Epithelial cell of proximal tubule (primary cell): ENCODE results near the gene ZNF396. TPM values are rescaled to one million over a fixed set of nuclear protein-coding genes. Genes with fewer than 3 reads are reported as not detected.
A peak's percentile ranks its signal among the peaks of the same experiment; 100 is the strongest.

Experiments used
- DNase-seq: peaks from one replicate; pipeline ENCODE4 v3.0.0-alpha.2; 2011; ENCODE audit warnings: low read depth
- H3K4me3 ChIP-seq: 2 replicates; pipeline ENCODE4 v1.5.1; 2011; ENCODE audit warnings: low read depth, mild to moderate bottlenecking, low read length
- CTCF ChIP-seq: conservative IDR thresholded peaks from 2 replicates; pipeline ENCODE4 v1.5.1; 2012; ENCODE audit warnings: low read depth, mild to moderate bottlenecking, low read length
- total RNA-seq: library from RNA; depleted of rRNA; stranded (reverse); fragments of >200 nt; gene quantifications from 2 replicates; pipeline ENCODE4 v1.2.3, GENCODE V29; 2015

The ZNF396 gene
- total RNA-seq, 1 donor from 2014 or later: 0.29 TPM

- DNase-seq: no peak
- no peak overlapping the region for H3K4me3 ChIP-seq
- TF ChIP-seq CTCF: no peak
Measured at GRCh38 chr18:35352778-35353177, 24.4 kb downstream of the ZNF396 start.

- DNase-seq: no peak
- no peak for TF ChIP-seq CTCF
- H3K4me3 ChIP-seq: no peak overlapping the region
Measured at GRCh38 chr18:35352283-35352682, 24.9 kb downstream of the ZNF396 start.

- H3K4me3 ChIP-seq: no peak overlapping the region
Measured at GRCh38 chr18:35348001-35348400, 29.1 kb downstream of the ZNF396 start.

GRCh38 chr18:35345950-35346349 lies 31.2 kb downstream of the ZNF396 start:
- no peak overlapping the region for H3K4me3 ChIP-seq
- DNase-seq: no peak
- no peak for TF ChIP-seq CTCF

More at GRCh38 chr18:35348001-35348400, 29.1 kb downstream of the ZNF396 start:
- no peak for DNase-seq
- no peak for TF ChIP-seq CTCF

- no peak for DNase-seq
- TF ChIP-seq CTCF: no peak
Measured at GRCh38 chr18:35345460-35345921, 31.6 kb downstream of the ZNF396 start.

GRCh38 chr18:35344736-35345459 lies 32.2 kb downstream of the ZNF396 start:
- TF ChIP-seq CTCF: no peak
- peak overlapping the region; percentile 93 for H3K4me3 ChIP-seq
- DNase-seq: no peak

More at GRCh38 chr18:35345460-35345921, 31.6 kb downstream of the ZNF396 start:
- H3K4me3 ChIP-seq: no peak overlapping the region
